Left renal cortex interstitium (tissue), 4 donors: ENCODE results near the gene PFDN6. TPM values are rescaled to one million over a fixed set of nuclear protein-coding genes. Genes with fewer than 3 reads are reported as not detected.

ENCODE experiments used
- polyA plus RNA-seq, 4 donors: library from polyadenylated mRNA; unstranded; fragments of 120-200 nt; gene quantifications; one replicate each; pipeline ENCODE4 v1.2.1, GENCODE V29; 2013; ENCODE audit not compliant: insufficient read length in 4 of 4

The PFDN6 gene
- polyA plus RNA-seq, 4 donors, result 73.3 to 86.9 (median 74.2) TPM

Other genes with a start within 250 kb of the PFDN6 start
- 10 to 100 TPM; 16.8 to 39.8 (median 19.2) TPM for gene HLA-DPA1, start 216.0 kb upstream of the PFDN6 start, polyA plus RNA-seq
- gene HLA-DPB1, start 213.6 kb upstream of the PFDN6 start, polyA plus RNA-seq, result 10 to 100 TPM; 17.5 to 24.7 (median 21.9) TPM
- gene COL11A2, start 97.1 kb upstream of the PFDN6 start, polyA plus RNA-seq, result 1 to 10 TPM; 4.1 to 6.6 (median 5.6) TPM
- 10 to 100 TPM; 49.6 to 67.6 (median 57.0) TPM for gene RXRB, start 88.9 kb upstream of the PFDN6 start, polyA plus RNA-seq
- gene SLC39A7, start 88.7 kb upstream of the PFDN6 start, polyA plus RNA-seq, result 100 to 1,000 TPM; 105 to 127 (median 111) TPM
- gene HSD17B8, start 84.9 kb upstream of the PFDN6 start, polyA plus RNA-seq, result 10 to 100 TPM; 25.3 to 31.0 (median 27.6) TPM
- gene RING1, start 81.1 kb upstream of the PFDN6 start, polyA plus RNA-seq, result 10 to 100 TPM; 51.7 to 73.1 (median 66.6) TPM
- 10 to 100 TPM; 59.5 to 98.7 (median 77.5) TPM for gene VPS52, start 17.7 kb upstream of the PFDN6 start, polyA plus RNA-seq
- gene RPS18, start 17.5 kb upstream of the PFDN6 start, polyA plus RNA-seq, result 1,000 to 10,000 TPM; 2,825 to 3,624 (median 3,323) TPM
- gene B3GALT4, start 12.5 kb upstream of the PFDN6 start, polyA plus RNA-seq, result 1 to 10 TPM; 4.1 to 5.2 (median 4.9) TPM
- 10 to 100 TPM; 58.6 to 81.8 (median 73.0) TPM for gene WDR46, start 362 bp upstream of the PFDN6 start, polyA plus RNA-seq
- 100 to 1,000 TPM in 2 of 4 donors, 10 to 100 TPM in 2; 93.2 to 150 (median 113) TPM for gene RGL2, start 9.3 kb downstream of the PFDN6 start, polyA plus RNA-seq
- 10 to 100 TPM; 29.8 to 53.6 (median 40.3) TPM for gene TAPBP, start 24.5 kb downstream of the PFDN6 start, polyA plus RNA-seq
- gene ZBTB22, start 28.1 kb downstream of the PFDN6 start, polyA plus RNA-seq, result 10 to 100 TPM; 21.5 to 30.4 (median 27.2) TPM
- 10 to 100 TPM; 50.6 to 59.5 (median 54.8) TPM for gene DAXX, start 33.4 kb downstream of the PFDN6 start, polyA plus RNA-seq
- 10 to 100 TPM; 35.9 to 49.1 (median 43.3) TPM for gene KIFC1, start 102.2 kb downstream of the PFDN6 start, polyA plus RNA-seq
- gene PHF1, start 121.4 kb downstream of the PFDN6 start, polyA plus RNA-seq, result 10 to 100 TPM; 59.1 to 87.0 (median 75.9) TPM
- gene CUTA, start 128.5 kb downstream of the PFDN6 start, polyA plus RNA-seq, result 100 to 1,000 TPM; 218 to 288 (median 238) TPM
- gene SYNGAP1, start 130.5 kb downstream of the PFDN6 start, polyA plus RNA-seq, result 10 to 100 TPM; 18.2 to 50.2 (median 37.3) TPM
- 10 to 100 TPM; 14.1 to 16.9 (median 14.6) TPM for gene ZBTB9, start 165.0 kb downstream of the PFDN6 start, polyA plus RNA-seq